HG03378 (cell line): Measurements from ENCODE around the gene HAPLN1.
A peak's percentile ranks its signal among the peaks of the same experiment; 100 is the strongest.

ENCODE experiments used
- ATAC-seq: cut with Tn5 transposase; IDR thresholded peaks from one replicate; pipeline ENCODE4 v1.9.1; 2021; ENCODE audit warnings: mild to moderate bottlenecking, moderate library complexity; ENCODE audit not compliant: unreplicated experiment

The HAPLN1 gene

DNA sequence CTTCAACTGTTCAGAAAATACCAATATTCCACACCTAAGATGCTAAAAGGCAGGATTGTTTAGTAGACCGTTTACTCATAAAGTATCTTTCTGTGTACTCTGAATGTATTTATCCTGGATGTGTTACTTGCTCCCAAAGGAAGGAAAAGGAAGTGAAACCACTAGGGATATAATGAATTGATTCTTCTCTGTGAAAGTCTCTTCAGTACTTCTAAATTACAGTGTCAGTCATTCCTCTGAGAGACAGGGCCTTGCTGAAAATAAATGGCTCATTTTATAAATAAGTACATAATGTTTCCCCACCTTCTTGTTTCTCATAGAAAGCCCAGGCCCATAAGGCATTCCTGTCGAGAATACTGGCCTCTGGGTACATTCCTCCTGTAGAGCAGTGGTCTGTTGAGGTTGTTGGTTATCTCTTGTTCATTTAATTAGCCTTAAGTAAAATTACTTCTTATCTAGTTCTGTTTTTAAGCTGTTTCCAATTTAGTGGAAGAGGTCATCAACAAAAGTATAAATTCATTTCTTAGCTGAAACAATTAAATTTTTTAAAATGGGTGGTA lies 1.6 kb downstream of the HAPLN1 start:
- ATAC-seq, result no peak

DNA sequence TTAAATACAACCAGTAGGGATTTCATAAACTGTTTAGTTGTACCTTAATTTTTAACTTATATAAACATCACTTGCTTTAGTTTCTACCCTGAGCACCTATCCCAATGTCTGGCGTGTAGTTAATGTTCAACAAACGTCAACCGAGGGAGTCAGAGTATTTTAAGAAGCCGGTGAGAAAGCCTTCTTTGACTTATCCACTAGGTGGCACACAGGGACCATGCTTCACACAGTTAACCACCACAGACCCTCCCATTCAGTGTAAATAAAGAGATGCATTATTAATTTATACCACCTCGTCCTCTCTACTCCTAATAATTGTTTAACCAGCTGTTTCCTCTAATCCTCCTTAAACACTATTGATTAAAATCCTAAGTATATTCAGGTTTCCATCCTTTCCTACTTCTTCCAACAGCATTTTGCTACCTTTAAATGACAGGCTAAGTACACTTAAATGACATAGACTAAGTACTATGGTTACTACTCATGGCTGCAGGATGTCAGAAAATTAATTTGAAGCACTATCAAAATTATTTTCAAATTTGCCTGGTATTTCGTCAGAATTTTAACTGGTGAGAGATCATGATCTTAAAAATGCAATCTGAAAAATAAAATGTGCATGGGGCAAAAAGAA lies 2.3 kb downstream of the HAPLN1 start:
- ATAC-seq, result peak; percentile 88

DNA sequence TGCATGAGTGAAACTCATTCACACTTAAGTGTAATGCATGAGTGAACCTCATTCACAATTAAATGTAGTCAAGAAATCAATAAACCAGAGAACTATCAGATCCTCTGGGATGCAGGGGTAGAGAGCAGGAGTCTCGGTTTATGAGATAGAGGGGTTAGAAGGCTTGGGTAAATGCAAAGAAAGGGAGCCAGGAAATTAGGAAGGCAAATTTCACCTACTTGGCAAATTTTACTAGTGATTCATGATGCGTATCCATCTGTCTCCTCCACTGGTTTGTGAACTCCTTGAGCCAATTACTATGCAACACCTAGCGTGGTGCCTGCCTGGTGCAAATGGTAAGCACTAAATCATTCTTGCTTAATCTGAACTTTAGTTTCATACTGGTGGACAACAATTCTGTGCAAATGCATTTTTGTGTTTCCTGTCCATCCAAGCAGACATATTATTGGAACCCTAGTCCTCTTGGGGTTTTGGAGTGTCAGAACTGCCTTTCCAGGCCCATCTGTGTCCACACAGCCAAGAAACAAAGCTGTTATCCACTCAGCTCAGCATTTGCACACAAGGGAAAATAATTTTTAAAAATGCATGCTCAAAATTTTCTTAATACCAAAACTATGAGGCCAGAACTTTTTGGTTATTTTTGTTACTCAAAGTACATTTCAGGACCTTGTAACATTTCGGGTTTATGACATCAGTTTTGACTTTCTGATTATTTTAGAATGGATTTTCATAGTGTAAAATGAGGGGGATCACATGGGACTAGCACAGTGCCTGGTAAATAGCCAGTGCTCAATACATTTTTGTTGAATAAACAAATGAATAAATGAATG lies 5.2 kb downstream of the HAPLN1 start:
- no peak for ATAC-seq

DNA sequence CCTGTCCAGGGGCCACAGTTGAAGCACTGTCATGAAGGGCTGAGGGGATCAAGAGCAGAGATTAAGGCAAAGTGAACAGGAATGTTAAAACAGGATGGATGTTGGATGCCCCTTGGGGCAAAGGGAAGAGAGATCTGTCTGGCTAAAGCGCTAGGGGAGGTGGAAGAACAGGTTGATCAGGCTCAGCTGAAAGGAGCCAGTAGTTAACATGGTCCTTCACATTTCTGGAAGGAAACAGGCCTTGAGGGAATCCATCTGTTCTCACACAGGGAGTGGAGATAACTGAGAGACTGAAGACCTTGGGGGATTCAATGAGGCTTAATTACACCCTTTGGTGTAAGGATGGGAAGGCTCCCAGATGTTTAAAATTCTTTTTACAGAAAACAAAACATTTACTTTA lies 5.8 kb downstream of the HAPLN1 start:
- ATAC-seq, result no peak

DNA sequence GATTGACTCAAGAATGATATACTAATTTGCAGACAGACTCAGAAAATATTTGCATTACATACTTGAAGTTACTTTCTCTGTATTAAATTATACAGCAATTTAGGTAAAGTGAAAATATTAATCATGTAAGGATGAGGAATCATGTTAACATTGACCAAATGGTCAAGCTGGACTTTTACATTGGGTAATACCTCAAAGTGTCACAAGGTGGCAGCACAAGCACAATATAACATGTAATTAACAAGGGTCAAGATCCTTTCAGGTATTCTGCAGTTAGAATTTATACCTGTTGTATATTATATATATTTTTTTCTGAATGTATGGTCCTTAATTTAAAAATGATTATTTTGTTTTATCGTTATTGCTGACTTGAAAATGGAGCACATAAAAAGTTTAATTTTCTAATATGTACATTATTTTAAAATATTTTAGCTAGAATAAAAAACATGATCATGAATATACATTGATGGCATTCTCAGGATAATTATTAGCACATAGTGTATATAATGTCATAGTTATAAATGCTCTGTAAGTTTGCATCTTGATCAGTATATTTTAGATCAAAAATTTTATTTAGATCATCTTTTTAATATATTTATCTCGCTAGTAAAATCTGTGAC lies 8.6 kb downstream of the HAPLN1 start:
- peak; percentile 86 for ATAC-seq

DNA sequence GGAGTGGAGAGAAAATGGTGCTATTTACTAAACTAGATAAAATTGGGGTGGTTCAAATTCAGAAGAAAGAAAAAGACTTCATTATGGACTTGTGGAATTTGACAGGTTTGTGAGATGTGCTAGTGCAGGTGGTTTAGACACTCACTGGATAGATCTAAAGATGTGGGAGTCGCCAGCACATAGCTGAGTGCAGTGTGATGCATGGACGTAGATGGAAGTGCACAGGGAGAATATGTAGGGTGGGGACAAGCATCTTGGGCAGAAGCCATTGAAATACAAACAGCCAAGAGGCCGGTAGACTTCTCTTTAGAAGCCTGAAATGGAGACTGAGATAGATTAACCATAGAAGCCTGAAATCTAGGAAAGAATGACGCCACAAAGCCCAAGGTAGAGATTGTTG lies 10.7 kb downstream of the HAPLN1 start:
- ATAC-seq, result no peak

DNA sequence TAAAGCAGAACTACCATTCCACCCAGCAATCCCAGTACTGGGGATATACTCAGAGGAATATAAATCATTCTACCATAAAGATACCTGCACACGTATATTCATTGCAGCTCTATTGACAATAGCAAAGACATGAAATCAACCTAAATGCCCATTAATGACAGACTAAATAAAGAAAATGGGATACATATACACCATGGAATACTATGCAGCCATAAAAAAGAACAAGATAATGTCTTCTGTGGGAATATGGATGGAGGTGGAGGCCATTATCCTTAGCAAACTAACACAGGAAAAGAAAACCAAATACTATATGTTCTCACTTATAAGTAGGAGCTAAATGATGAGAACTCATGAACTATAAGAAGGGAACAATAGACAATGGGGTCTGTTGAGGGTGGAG lies 12.5 kb downstream of the HAPLN1 start:
- ATAC-seq, result no peak

DNA sequence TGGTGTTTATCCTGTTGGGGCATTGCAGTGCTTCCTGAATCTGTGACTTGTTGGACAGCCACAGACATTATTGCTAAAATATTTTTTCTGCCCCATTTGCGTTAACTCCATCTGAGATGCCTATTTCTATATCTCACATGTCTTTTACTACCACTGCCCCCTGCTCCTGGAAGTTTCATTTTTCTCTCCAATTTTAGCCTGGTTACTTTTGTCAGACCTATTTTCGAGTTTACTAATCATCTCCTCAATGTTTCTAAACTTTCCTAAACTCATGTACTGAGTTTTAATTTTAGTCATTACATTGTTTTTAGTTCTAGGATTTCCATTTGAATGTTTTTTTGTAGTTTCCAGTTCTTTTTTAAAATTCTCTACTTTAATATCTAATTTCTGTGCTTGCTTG lies 17.6 kb downstream of the HAPLN1 start:
- ATAC-seq, result no peak

DNA sequence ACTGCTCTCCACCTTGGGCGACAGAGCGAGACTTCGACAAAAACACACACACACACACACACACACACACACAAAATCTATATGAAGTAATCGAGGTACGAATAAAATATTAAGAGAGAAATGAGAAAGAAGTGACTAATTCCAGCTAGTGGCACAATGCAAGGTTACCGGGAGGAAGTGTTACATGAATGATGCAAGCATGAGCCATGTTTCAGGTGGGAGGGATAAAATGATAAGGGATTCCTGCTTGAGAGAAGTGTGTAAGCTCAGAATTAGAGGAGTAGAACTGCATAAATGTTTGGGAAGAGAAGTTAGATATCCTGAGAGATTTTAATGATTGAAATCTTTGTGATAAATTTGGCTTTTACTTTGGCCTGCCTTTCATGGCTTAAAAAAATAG lies 18.8 kb downstream of the HAPLN1 start:
- ATAC-seq, result no peak

DNA sequence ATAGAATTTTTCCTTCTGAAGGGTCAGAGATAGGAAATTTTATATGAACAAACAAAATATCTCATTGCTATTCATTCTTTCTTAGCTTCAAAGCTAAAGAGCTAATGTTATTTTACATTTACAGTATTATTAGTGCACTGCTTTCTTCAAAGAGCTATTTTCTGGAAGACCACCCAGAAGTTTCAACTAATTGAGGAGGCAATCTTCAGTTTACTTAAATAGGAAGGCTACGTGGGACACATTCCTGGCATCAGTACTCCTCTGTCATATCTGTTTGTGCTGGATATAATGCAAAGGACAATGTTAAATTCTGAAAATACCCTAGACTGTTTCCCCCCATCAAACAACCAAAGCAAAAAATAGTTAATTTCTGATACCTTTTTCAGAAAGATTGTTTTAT lies 30.8 kb downstream of the HAPLN1 start:
- ATAC-seq, result no peak

DNA sequence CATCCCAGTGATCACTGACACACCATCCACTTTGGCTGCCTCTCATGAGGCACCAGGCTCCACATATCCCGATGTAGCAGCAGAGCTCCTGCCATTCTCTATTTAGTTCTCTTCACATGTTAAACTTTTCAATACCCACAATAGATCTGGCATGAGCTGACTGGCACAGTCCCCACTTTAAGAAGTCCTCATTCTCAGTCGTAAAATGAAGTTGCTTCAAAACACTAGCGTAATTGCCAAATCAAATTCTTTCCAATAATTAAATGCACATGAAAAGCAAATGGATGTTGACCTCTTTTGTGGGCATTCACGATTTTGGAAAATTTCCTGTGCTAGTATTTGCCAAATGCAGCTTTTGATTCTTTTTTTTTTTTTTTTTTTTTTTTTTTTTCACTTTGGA lies 32.4 kb downstream of the HAPLN1 start:
- ATAC-seq, result no peak

DNA sequence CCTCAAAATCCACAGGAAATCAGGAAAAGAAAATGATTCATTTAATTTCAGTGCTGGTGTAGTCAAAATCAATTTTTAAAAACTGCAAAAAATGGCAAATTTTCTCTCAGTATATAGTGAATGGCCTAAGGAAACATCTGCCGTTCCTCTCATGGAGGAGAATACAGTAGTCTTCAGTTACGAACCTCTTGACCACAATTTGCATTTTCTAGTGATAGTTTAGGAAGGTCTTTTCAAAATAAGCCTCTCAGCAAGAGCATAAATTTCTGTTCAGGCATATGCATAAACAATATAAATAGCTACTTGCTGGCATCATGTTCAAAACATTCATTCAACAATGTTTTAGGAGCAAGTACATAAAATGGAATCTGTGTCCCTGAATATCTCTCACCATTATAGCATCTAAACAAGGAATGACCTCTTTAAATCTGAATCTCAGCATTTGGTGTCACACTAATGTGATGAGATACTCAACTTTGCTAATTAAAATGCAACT lies 33.5 kb downstream of the HAPLN1 start:
- ATAC-seq, result no peak

DNA sequence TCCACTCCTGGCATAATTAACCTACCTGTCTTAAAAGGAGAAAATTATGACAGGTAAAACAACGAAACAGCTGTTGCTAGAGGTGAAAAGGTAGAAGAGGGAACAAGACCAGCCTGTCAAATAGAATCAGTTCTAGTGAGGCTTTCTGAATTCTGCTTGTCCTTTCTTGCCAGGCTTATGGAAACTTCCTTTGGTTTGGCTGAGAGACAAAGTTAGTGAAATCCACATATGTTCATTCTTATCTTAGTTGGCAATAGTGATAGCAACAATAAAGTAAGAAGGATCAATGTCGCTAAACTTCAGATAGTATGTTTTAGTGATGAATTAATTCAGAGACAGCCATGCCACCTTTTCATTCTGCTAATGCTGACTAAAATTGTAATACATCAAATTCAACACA lies 34.4 kb downstream of the HAPLN1 start:
- ATAC-seq, result no peak

DNA sequence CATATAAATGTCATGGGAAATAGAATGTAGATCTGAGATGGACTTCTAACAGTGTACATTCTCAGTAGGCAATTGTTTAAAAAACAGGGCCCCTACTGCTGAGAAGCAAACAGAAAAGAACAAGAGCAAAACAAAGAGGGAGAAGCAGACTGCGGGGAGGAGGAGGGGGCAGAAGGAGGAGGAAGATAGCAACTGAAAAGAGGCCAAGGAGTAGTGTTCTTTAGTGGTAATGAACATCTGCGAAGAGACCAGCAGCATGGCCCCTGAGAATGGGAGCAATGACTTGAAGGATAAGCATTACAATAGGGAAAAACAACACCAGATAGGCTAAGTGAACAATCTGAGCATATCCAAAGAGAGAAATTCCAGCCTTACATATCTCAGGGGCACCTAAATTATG lies 36.8 kb downstream of the HAPLN1 start:
- no peak for ATAC-seq

DNA sequence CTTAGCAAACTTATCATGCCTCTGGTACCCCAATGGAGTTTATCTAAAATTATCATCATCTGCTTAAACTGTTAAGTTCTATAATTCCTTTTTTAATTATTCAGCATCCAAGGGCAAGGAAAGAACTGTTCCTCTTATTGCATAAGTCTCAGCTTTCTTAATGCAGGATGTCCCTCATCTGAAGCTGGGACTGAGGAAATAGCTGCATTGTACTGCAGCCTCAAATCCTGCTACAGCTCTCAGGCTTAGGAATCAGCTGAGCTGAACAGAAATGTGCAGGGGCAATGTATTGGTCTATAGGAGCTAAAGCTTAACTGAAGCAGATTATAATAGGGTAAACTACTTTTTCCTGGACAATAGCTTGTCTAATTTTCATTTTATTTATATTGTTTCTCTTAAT lies 48.0 kb downstream of the HAPLN1 start:
- ATAC-seq, result no peak

DNA sequence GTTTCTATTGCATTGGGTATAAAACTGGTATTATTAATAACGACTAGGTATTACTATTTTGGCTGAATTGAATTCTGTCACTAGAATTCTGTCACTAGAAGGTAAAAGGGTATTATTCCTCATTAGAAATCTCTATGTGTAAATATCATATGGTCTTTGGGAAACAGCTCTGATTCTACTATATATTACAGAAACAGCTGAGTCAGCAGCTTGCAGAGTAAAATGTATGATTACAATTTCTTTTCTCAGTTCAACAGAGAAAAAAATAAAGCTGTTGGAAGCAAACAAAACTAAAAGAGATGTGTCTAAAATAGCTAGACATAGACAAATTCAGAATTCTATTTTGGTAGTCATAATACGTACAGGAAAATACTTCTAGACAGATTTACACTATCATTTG lies 48.5 kb downstream of the HAPLN1 start:
- ATAC-seq, result no peak

DNA sequence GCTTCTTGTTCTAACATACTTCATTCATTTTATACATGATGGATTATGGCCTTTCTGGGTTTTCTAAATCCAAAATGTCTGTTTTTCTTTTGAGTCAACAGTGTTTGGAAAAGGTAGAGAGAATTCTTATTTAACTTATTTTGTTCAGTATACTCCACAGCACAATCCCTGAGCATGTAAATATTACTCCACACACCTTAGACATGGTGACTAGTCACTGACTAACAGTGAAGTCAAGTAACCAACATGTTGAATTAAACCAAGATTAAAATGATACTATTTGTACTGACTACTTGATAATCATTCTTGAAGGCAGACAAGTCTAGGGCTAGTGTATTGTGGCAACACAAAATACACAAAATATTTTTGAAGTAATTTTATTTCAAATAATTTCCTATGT lies 55.0 kb downstream of the HAPLN1 start:
- ATAC-seq, result no peak

DNA sequence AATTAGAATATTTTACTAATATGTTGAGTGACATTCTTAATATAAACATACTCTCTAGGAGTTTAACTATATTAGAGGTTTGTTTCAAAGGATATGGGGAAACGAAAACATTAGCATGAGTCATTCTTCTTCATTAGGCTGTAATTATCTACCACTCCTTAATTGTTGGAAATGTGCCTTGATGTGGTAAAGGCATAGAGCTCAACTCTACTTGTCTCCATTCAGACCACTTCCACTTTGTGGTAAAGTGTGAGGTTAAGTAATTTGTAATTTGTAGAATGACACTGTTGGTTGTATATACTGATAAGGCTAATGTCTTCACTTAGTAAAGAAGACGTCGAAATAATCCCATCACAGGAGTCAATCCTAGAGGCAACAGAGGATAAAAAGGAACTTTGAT lies 58.1 kb downstream of the HAPLN1 start:
- no peak for ATAC-seq

DNA sequence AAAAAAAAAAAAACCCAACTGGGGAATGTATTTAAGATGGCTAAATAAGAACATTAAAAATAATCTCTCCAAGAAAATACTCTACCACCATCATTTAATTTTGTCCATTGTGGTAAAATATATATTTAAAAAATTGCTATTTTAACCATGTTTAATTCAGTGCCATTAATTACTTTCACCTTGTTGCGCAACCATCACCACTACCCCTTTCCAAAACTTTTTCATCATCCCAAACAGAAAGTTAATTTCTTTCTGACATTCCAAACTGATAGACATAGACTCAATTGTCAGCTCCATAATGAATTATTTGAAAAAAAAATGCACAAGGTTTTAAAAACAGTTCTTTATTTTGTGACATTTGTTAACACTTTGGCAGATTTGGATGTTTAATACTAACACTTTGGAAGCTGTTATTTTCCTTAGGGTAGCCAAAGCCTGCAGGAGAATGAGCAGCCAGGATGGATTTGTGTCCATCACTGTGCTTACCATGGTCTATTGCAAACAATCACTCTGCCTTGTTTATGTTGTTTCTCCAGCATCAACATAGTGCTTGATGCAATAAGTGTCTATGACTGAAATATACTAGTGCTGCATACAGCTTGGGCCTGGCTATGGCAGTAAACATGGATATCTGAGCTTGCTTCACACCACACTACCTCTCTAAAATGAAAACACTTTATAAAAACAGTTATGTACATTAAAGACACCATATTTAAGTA lies 62.7 kb downstream of the HAPLN1 start:
- ATAC-seq, result no peak

DNA sequence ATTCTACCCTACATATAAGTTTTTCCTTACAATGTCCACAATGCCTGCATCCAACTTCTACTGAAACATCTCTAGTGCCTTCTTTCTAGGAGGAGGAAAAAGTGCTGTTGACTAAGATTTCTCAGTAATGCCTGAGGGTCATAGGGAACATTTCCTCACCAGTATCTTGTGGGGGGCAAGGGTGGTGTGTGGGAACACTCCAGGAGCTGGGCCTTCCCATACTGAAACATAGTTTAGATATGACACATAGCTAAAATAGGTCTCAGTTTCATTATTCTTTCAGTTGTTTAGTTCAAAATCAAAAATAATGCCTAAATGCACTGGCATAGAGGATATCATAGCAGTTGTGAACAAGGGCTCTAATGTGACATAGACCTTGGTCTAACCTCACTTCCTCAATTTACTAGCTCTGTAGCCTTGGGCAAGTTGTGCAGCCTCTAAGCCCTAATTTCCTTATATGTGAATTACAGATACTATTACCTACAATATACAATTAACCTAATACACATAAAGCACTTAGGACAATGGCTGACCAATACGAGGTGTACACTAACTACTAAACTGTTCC lies 66.1 kb downstream of the HAPLN1 start:
- peak; percentile 53 for ATAC-seq

DNA sequence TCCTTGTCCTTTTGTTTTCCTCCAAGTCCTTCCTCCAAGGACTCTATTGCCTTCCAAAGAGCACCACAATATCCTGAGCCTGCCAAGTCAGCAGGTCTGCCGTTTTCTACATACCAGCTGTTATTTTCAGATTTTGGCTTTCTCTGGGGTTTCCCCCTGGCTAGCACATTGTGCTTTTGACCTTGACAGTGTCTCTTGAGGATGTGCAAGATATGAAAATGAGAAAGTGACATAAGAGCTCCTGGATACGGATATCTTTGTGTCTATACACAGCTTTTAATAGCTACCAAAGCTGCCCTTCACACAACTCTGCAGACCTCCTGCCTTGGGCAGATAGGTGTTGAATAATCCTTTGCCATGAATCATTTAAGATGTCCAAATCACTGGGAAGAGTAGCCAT lies 67.0 kb downstream of the HAPLN1 start:
- peak; percentile 75 for ATAC-seq
